H1 (cell line): Measurements from ENCODE around the gene ABCD4. TPM values are rescaled to one million over a fixed set of nuclear protein-coding genes. Genes with fewer than 3 reads are reported as not detected.

ENCODE experiments used
- CTCF ChIA-PET: fragments of 300-600 bp; sonication (Branson Sonifier 250); formaldehyde crosslinking; loops from one replicate; lab custom pipeline; 2021; ENCODE audit not compliant: partially characterized antibody; lab: Charles Lee
- POLR2A ChIA-PET: fragments of 300-600 bp; sonication (Branson Sonifier 250); formaldehyde crosslinking; loops from one replicate; lab custom pipeline; 2021; ENCODE audit warnings: inconsistent platforms; ENCODE audit not compliant: partially characterized antibody; lab: Charles Lee
- DNase-seq, 2 experiments: peaks; one replicate each; pipeline versions ENCODE4 v3.0.0 to v3.0.0-alpha.2; 2010 to 2022; ENCODE audit warnings: low spot score in 2 of 2, low read depth in 1 of 2, mixed read lengths in 1 of 2
- FAIRE-seq: peaks from 2 replicates; lab custom pipeline; 2011; peaks lifted over from hg19 to GRCh38; lab: Jason Lieb, UNC
- H2AFZ ChIP-seq: 2 replicates; pipeline ENCODE4 v1.8.1; 2012; ENCODE audit warnings: low read length, inconsistent platforms
- H2AK5ac ChIP-seq: 2 replicates; pipeline ENCODE4 v1.6.1; 2013; ENCODE audit warnings: low read depth, low read length
- H2BK120ac ChIP-seq: replicated peaks from 2 replicates; pipeline ENCODE3; 2013; ENCODE audit warnings: low read depth, low read length, inconsistent platforms
- H2BK12ac ChIP-seq: 2 replicates; pipeline ENCODE4 v1.6.1; 2013; ENCODE audit warnings: low read depth, low read length
- H2BK15ac ChIP-seq: 2 replicates; pipeline ENCODE4 v1.6.1; 2013; ENCODE audit warnings: low read length
- H2BK20ac ChIP-seq: 2 replicates; pipeline ENCODE4 v1.6.1; 2013; ENCODE audit warnings: low read length
- H2BK5ac ChIP-seq: 2 replicates; pipeline ENCODE4 v1.6.1; 2013; ENCODE audit warnings: low read depth, low read length
- H3K14ac ChIP-seq: 2 replicates; pipeline ENCODE4 v1.6.1; 2013; ENCODE audit warnings: inconsistent platforms; ENCODE audit not compliant: insufficient read length
- H3K18ac ChIP-seq: 2 replicates; pipeline ENCODE4 v1.6.1; 2013; ENCODE audit warnings: low read length; ENCODE audit errors: extremely low read depth
- H3K23ac ChIP-seq: 2 replicates; pipeline ENCODE4 v1.6.1; 2013; ENCODE audit warnings: inconsistent platforms; ENCODE audit not compliant: insufficient read length
- H3K23me2 ChIP-seq: 2 replicates; pipeline ENCODE4 v1.6.1; 2013; ENCODE audit warnings: low read depth, low read length
- H3K27ac ChIP-seq: 2 replicates; pipeline ENCODE4 v1.6.1; 2011; ENCODE audit warnings: low read depth, low read length, inconsistent platforms
- H3K27me3 ChIP-seq, 4 experiments: replicated peaks in 1 of 4; 1 replicate in 1 of 4; 2 replicates in 3 of 4; pipeline versions ENCODE4 v1.6.1 to v1.8.1; 2011 to 2013; ENCODE audit warnings: low read length in 3 of 4, mild to moderate bottlenecking in 3 of 4, inconsistent platforms in 2 of 4, mixed read lengths in 2 of 4, moderate library complexity in 1 of 4; ENCODE audit not compliant: control insufficient read depth in 3 of 4, insufficient read depth in 3 of 4; ENCODE audit errors: extremely low read depth in 1 of 4
- H3K36me3 ChIP-seq, 4 experiments: 2 replicates each; pipeline versions ENCODE4 v1.6.1 to v1.8.1; 2011 to 2013; ENCODE audit warnings: mild to moderate bottlenecking in 4 of 4, low read length in 3 of 4, moderate library complexity in 2 of 4, control low read depth in 1 of 4, inconsistent platforms in 1 of 4; ENCODE audit not compliant: insufficient read depth in 4 of 4, control insufficient read depth in 2 of 4
- H3K4ac ChIP-seq: replicated peaks from 2 replicates; pipeline ENCODE3; 2013; ENCODE audit warnings: low read length, low read depth, mixed read lengths, inconsistent platforms; ENCODE audit not compliant: insufficient read length
- H3K4me1 ChIP-seq, 4 experiments: replicated peaks in 1 of 4; 1 replicate in 1 of 4; 2 replicates in 3 of 4; pipeline versions ENCODE4 v1.6.1 to v1.8.1; 2011 to 2013; ENCODE audit warnings: low read length in 3 of 4, inconsistent platforms in 2 of 4, mixed read lengths in 1 of 4; ENCODE audit not compliant: insufficient read depth in 4 of 4, control insufficient read depth in 3 of 4
- H3K4me2 ChIP-seq, 2 experiments: 2 replicates each; pipeline versions ENCODE4 v1.6.1 to v1.8.1; 2011 to 2013; ENCODE audit warnings: low read depth in 2 of 2, low read length in 2 of 2, control low read depth in 1 of 2, inconsistent platforms in 1 of 2, mild to moderate bottlenecking in 1 of 2; ENCODE audit not compliant: insufficient read depth in 1 of 2
- H3K4me3 ChIP-seq, 4 experiments: fragments of 200-600, 300-600 bp in 1 of 4; sonication (generic), shearing (Covaris generic), sonication (Bioruptor Twin) in 1 of 4; 2 replicates each; pipeline versions ENCODE4 v1.5.1 to v1.8.1; 2011 to 2016; ENCODE audit warnings: low read length in 4 of 4, low read depth in 3 of 4, control low read depth in 2 of 4, inconsistent platforms in 2 of 4, mild to moderate bottlenecking in 2 of 4, mixed read lengths in 1 of 4, moderate library complexity in 1 of 4; ENCODE audit not compliant: insufficient read depth in 2 of 4; ENCODE audit errors: extremely low read depth in 1 of 4
- H3K56ac ChIP-seq: replicated peaks from 2 replicates; pipeline ENCODE3; 2013; ENCODE audit warnings: low read depth, mild to moderate bottlenecking, mixed read lengths, low read length, inconsistent platforms; ENCODE audit not compliant: insufficient read length
- H3K79me1 ChIP-seq: 2 replicates; pipeline ENCODE4 v1.6.1; 2013; ENCODE audit warnings: low read depth, low read length, control low read depth
- H3K79me2 ChIP-seq, 2 experiments: 2 replicates each; pipeline versions ENCODE4 v1.6.1 to v1.8.1; 2012 to 2013; ENCODE audit warnings: low read length in 2 of 2, mild to moderate bottlenecking in 2 of 2, inconsistent platforms in 1 of 2; ENCODE audit not compliant: insufficient read depth in 2 of 2, control insufficient read depth in 1 of 2
- H3K9ac ChIP-seq, 4 experiments: replicated peaks in 1 of 4; 1 replicate in 1 of 4; 2 replicates in 3 of 4; pipeline versions ENCODE4 v1.6.1 to v1.8.1; 2011 to 2013; ENCODE audit warnings: low read depth in 3 of 4, low read length in 3 of 4, control low read depth in 2 of 4, mild to moderate bottlenecking in 2 of 4, moderate library complexity in 2 of 4, inconsistent platforms in 1 of 4; ENCODE audit errors: extremely low read depth in 1 of 4
- H3K9me3 ChIP-seq, 2 experiments: 2 replicates each; pipeline versions ENCODE4 v1.6.1 to v1.8.1; 2012 to 2013; ENCODE audit warnings: mild to moderate bottlenecking in 2 of 2, moderate library complexity in 2 of 2, control low read depth in 1 of 2, inconsistent platforms in 1 of 2, low read depth in 1 of 2, low read length in 1 of 2, mixed read lengths in 1 of 2; ENCODE audit not compliant: insufficient read depth in 2 of 2
- H4K20me1 ChIP-seq, 2 experiments: replicated peaks in 1 of 2; 2 replicates each; pipeline versions ENCODE3 to v1.8.1; 2011 to 2013; ENCODE audit warnings: inconsistent platforms in 2 of 2, low read length in 2 of 2, mild to moderate bottlenecking in 1 of 2; ENCODE audit not compliant: insufficient read depth in 2 of 2, control insufficient read depth in 1 of 2
- H4K5ac ChIP-seq: 2 replicates; pipeline ENCODE4 v1.6.1; 2013; ENCODE audit warnings: low read length, low read depth, mixed read lengths, inconsistent platforms; ENCODE audit not compliant: insufficient read length
- H4K8ac ChIP-seq: 2 replicates; pipeline ENCODE4 v1.8.0; 2013; ENCODE audit warnings: mild to moderate bottlenecking, moderate library complexity, low read length, inconsistent platforms; ENCODE audit not compliant: insufficient read depth; ENCODE audit errors: extremely low read depth
- H4K91ac ChIP-seq: replicated peaks from 2 replicates; pipeline ENCODE3; 2013; ENCODE audit warnings: low read length, mixed read lengths, inconsistent platforms; ENCODE audit not compliant: insufficient read length
- BACH1 ChIP-seq: IDR thresholded peaks from 2 replicates; pipeline ENCODE4 v1.6.1; 2012; ENCODE audit warnings: low read length, improper control_type of control experiment
- GABPA ChIP-seq: IDR thresholded peaks from 2 replicates; pipeline ENCODE4 v1.6.1; 2011; ENCODE audit warnings: mild to moderate bottlenecking, low read length, moderate library complexity, borderline replicate concordance; ENCODE audit not compliant: insufficient read depth
- GTF2F1 ChIP-seq: IDR thresholded peaks from 2 replicates; pipeline ENCODE4 v1.6.1; 2012; ENCODE audit warnings: low read depth, low read length, improper control_type of control experiment, borderline replicate concordance
- HDAC2 ChIP-seq, 2 experiments: fragments of 300-600 bp in 1 of 2; sonication (generic) in 1 of 2; IDR thresholded peaks; 2 replicates each; pipeline ENCODE4 v1.6.1; 2011 to 2012; ENCODE audit warnings: low read depth in 2 of 2, low read length in 2 of 2, mild to moderate bottlenecking in 2 of 2, moderate library complexity in 2 of 2, borderline replicate concordance in 1 of 2, inconsistent platforms in 1 of 2
- JUN ChIP-seq: IDR thresholded peaks from 2 replicates; pipeline ENCODE4 v1.6.1; 2011; ENCODE audit warnings: low read depth, mild to moderate bottlenecking, improper control_type of control experiment, low read length
- SIN3A ChIP-seq, 2 experiments: IDR thresholded peaks in 1 of 2; conservative IDR thresholded peaks in 1 of 2; 2 replicates each; pipeline ENCODE4 v1.6.1; 2011 to 2012; ENCODE audit warnings: low read length in 2 of 2, improper control_type of control experiment in 1 of 2, low read depth in 1 of 2, mild to moderate bottlenecking in 1 of 2
- SUZ12 ChIP-seq: fragments of 200-600 bp; sonication (generic); IDR thresholded peaks from 2 replicates; pipeline ENCODE4 v1.6.1; 2012; ENCODE audit warnings: mild to moderate bottlenecking, inconsistent platforms, low read length, moderate library complexity, mixed read lengths
- TEAD4 ChIP-seq: IDR thresholded peaks from 2 replicates; pipeline ENCODE4 v1.6.1; 2012; ENCODE audit warnings: low read depth, low read length, inconsistent platforms, mixed read lengths
- WGBS, 2 experiments: shearing (Covaris generic) in 1 of 2; methylation state at CpG; one replicate each; pipeline versions ENCODE4 v1.1.6 to v1.1.7; 2013 to 2015; ENCODE audit warnings: low lambda C conversion rate in 2 of 2, mixed read lengths in 2 of 2, inconsistent platforms in 1 of 2, low coverage in 1 of 2, missing lambda C conversion rate in 1 of 2; ENCODE audit not compliant: insufficient replicate concordance in 2 of 2, insufficient coverage in 1 of 2, insufficient read length in 1 of 2; ENCODE audit errors: extremely low coverage in 1 of 2, missing lambda C conversion rate in 1 of 2; 5-methylcytosine and 5-hydroxymethylcytosine counted together
- polyA plus RNA-seq, 7 experiments: library from polyadenylated mRNA; depleted of rRNA in 3 of 7; stranded (reverse) in 5 of 7; unstranded in 2 of 7; fragments of >200 nt in 5 of 7; fragments of 200-250 nt in 2 of 7; gene quantifications; 1 replicate in 5 of 7; 2 replicates in 1 of 7; 4 replicates in 1 of 7; pipeline versions ENCODE4 v1.2.1 to v1.2.3, GENCODE V29; 2011 to 2013; ENCODE audit warnings: missing spikeins in 2 of 7, mixed read lengths in 2 of 7
- total RNA-seq: library from RNA; stranded (reverse); fragmentation: NEBNext Ultra II Directional; extraction: Animal tissue kit (Norgen Biotek cat#: 25700); gene quantifications from 2 replicates; pipeline ENCODE4 v1.2.1, GENCODE V29; 2021
- TF ChIP-seq, protein P1 (sequence below): IDR thresholded peaks from 2 replicates; pipeline ENCODE4 v1.6.1; 2011; ENCODE audit warnings: low read depth, mild to moderate bottlenecking, low read length; ENCODE audit not compliant: insufficient read depth

The ABCD4 gene
- total and polyA plus RNA-seq, 2 of the 8 experiments (the other 6 are each of a cell fraction or from before 2014, with no cell fraction given), result 47.9 to 97.7 TPM

DNA sequence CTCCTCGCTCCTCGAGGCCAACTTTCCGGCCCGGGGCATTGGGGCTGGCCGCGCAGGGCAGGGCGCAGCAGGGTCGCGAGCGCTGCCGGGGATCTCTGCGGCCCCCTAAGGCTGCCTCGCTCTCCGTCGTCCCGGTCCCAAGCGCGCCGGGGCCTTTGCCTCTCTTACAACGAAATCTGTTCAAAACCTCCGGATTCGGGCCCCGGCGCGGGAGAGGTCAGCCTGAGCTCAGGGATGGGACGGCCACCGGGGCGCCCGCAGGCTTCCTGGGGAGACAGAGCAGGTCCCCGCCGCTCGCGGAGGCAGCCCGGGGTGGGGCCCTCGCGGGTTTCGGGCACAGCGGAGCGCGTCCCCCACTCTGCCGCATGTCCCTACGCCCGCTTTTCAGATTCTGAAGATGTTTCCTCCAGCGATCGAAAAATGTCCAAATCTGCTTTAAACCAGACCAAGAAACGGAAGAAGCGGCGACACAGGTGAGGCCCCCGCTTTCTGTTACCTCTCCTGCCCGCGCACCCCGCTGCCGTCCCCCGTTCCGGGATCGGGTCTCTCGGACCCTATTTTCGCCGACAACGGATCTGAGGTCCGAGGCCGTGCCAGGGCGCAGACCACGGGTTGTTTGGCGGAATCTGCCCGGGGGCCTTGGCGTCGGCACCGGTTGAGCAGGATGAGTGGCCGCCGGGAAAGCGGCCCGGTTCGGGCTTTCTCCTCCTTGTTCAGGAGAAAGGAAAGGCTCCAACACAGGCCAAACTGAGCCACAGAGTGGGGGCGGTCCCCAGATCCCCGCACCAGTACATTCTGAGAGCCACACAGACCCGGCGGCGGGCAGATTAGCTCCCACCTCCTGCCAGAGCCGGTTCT is 61.7 kb downstream of the ABCD4 start:
- peak overlapping the region; percentile 41; the same call in 1 of the 2 replicates for H2AFZ ChIP-seq
- no peak overlapping the region for H4K5ac ChIP-seq
- no peak overlapping the region for H2BK5ac ChIP-seq
- WGBS, 2 experiments, result 3% methylated on average over 71 of the region's 80 CpGs; no CpG with 5 or more reads in 1 of the 2 experiments
- H2AK5ac ChIP-seq, result no peak overlapping the region
- H3K27me3 ChIP-seq, result peaks cover 59 to 83% (median 75%) of the 10 kb centered on the region in 4 experiments
- H2BK20ac ChIP-seq, result no peak overlapping the region
- H3K79me2 ChIP-seq, result no peaks in the 10 kb centered on the region
- H2BK15ac ChIP-seq, result no peak overlapping the region
- H3K27ac ChIP-seq, result no peak overlapping the region
- peak overlapping the region; percentile 87; the same call in 1 of the 2 replicates for H2BK12ac ChIP-seq
- H3K4me1 ChIP-seq, result peaks cover 6 to 35% (median 15%) of the 10 kb centered on the region in 4 experiments
- DNase-seq, result peak in 1 of 2 experiments; percentile 81
- no peak overlapping the region for H3K23ac ChIP-seq
- peak overlapping the region; percentile 65 to 88 for H3K4me2 ChIP-seq
- H2BK120ac ChIP-seq, result no peak overlapping the region
- POLR2A ChIA-PET, result interaction anchor here (0.9 to 1.1 kb wide), 3 partner anchors 10 to 158 kb away, joined by 3 read pairs; no protein-coding TSS in a partner anchor
- H3K9ac ChIP-seq, result no peak overlapping the region
- peak overlapping the region; percentile 83; the same call in 1 of the 2 replicates for H3K18ac ChIP-seq
- H4K91ac ChIP-seq, result no peak overlapping the region
- H3K14ac ChIP-seq, result no peak overlapping the region
- H3K79me1 ChIP-seq, result no peaks in the 10 kb centered on the region
- H3K4ac ChIP-seq, result no peak overlapping the region
- H3K56ac ChIP-seq, result no peak overlapping the region
- no peaks in the 10 kb centered on the region for H3K9me3 ChIP-seq
- H4K20me1 ChIP-seq, result peaks cover 0 to 2% of the 10 kb centered on the region in 2 experiments
- no peak overlapping the region; the same call in 1 of the 2 replicates for H4K8ac ChIP-seq
- peaks cover 0 to 13% (median 0%) of the 10 kb centered on the region in 4 experiments; a peak in 1 of 8 replicates for H3K36me3 ChIP-seq
- FAIRE-seq, result no peak
- CTCF ChIA-PET, result interaction anchor here (0.7 to 16.5 kb wide), 7 partner anchors 10 to 286 kb away, joined by 3 to 127 read pairs (median 3); no protein-coding TSS in a partner anchor
- H3K4me3 ChIP-seq, result peak overlapping the region; percentile 21 to 55 (median 38); a peak in 7 of 8 replicates
- peaks cover 22% of the 10 kb centered on the region; the same call in 1 of the 2 replicates for H3K23me2 ChIP-seq
- no peak for TF ChIP-seq JUN
- no peak for TF ChIP-seq GABPA
- peak; percentile 93 for TF ChIP-seq SUZ12
- TF ChIP-seq HDAC2 (IDR thresholded peaks at IDR 0.05; ENCODE audit: borderline replicate concordance in 1 of 2, low read depth in 2 of 2, low read length in 2 of 2), result no peak
- TF ChIP-seq, protein P1, sequence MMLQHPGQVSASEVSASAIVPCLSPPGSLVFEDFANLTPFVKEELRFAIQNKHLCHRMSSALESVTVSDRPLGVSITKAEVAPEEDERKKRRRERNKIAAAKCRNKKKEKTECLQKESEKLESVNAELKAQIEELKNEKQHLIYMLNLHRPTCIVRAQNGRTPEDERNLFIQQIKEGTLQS, result no peak
- no peak for TF ChIP-seq BACH1
- no peak for TF ChIP-seq GTF2F1
- no peak for TF ChIP-seq SIN3A (conservative IDR thresholded peaks at IDR 0.05 in 1 of 2, IDR thresholded peaks at IDR 0.05 in 1 of 2; ENCODE audit: low read depth in 1 of 2, low read length in 2 of 2)
- no peak for TF ChIP-seq TEAD4
